IPS-NIHi11 (cell line): ENCODE results near the gene ADAMTS17.

Experiments
- DNase-seq: peaks from one replicate; pipeline ENCODE4 v3.0.0; 2012; ENCODE audit warnings: mixed read lengths, low spot score

The ADAMTS17 gene

GRCh38 chr15:100131321-100132224, 210.2 kb downstream of the ADAMTS17 start:
- peak; percentile 42 for DNase-seq

- DNase-seq = no peak
Observed at GRCh38 chr15:100129677-100130076, 212.1 kb downstream of the ADAMTS17 start.

GRCh38 chr15:100125401-100126191, 216.2 kb downstream of the ADAMTS17 start:
- no peak for DNase-seq

- DNase-seq = no peak
Observed at GRCh38 chr15:100124936-100125335, 216.8 kb downstream of the ADAMTS17 start.

GRCh38 chr15:100124361-100124760, 217.4 kb downstream of the ADAMTS17 start:
- DNase-seq = no peak

- no peak for DNase-seq
Observed at GRCh38 chr15:100123611-100124010, 218.2 kb downstream of the ADAMTS17 start.

GRCh38 chr15:100121285-100121684, 220.5 kb downstream of the ADAMTS17 start:
- no peak for DNase-seq

- DNase-seq = no peak
Observed at GRCh38 chr15:100120111-100120510, 221.7 kb downstream of the ADAMTS17 start.

GRCh38 chr15:100118546-100118945, 223.2 kb downstream of the ADAMTS17 start:
- no peak for DNase-seq

GRCh38 chr15:100116416-100117190, 225.2 kb downstream of the ADAMTS17 start:
- DNase-seq = no peak

- DNase-seq = no peak
Observed at GRCh38 chr15:100115711-100116090, 226.1 kb downstream of the ADAMTS17 start.

GRCh38 chr15:100115066-100115710, 226.6 kb downstream of the ADAMTS17 start:
- no peak for DNase-seq

- peak; percentile 26 for DNase-seq
Observed at GRCh38 chr15:100114571-100114970, 227.2 kb downstream of the ADAMTS17 start.

GRCh38 chr15:100114100-100114499, 227.7 kb downstream of the ADAMTS17 start:
- no peak for DNase-seq

- no peak for DNase-seq
Observed at GRCh38 chr15:100113351-100114080, 228.3 kb downstream of the ADAMTS17 start.

- no peak for DNase-seq
Observed at GRCh38 chr15:100112636-100113305, 229.0 kb downstream of the ADAMTS17 start.

GRCh38 chr15:100112061-100112420, 229.7 kb downstream of the ADAMTS17 start:
- no peak for DNase-seq

GRCh38 chr15:100111125-100112060, 230.4 kb downstream of the ADAMTS17 start:
- DNase-seq = no peak

GRCh38 chr15:100109486-100110035, 232.2 kb downstream of the ADAMTS17 start:
- DNase-seq = no peak
